ENCODE results near the gene SHTN1.

SHTN1 gene

DNA sequence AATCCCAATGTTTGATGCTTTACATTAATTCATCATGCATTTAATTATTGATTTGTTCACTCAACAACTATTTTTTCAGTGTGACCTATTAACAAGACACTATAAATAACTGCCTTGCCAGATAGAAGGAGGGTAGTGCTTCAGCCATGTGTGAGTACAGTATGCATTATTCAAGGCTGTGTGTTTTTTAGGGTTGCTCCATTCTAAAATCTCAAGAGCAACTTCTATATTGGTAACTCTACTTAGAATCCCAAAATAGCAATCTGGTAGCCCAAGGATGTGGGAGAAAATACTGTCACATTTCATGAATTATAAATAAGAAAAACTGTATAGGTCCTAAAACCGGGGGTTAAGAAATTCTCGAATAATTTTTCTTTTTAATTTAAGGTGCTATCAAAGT, 85.8 kb downstream of the SHTN1 start:
- no peak for DNase-seq (ENCODE audit: low read depth in 2 of 3, low spot score in 1 of 3)

DNA sequence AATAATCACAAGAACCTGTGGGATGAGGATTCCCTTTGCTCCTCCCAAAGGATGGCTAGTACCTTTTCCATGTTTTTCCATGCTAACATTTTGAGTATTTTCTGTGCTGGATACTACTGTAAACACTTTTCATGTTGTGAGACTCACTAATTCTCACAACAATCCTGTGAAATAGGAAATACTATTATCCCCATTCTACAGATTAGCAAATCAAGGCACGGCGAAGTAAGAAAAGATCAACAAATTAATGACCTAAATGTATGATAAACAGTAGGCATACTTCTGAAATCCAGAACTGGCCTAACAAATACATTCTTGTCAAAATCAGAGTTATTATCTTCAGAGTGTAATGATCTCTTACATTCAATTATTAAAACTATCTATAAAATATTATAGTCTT, 86.4 kb downstream of the SHTN1 start:
- no peak for DNase-seq (ENCODE audit: low read depth in 2 of 3, low spot score in 1 of 3)

DNA sequence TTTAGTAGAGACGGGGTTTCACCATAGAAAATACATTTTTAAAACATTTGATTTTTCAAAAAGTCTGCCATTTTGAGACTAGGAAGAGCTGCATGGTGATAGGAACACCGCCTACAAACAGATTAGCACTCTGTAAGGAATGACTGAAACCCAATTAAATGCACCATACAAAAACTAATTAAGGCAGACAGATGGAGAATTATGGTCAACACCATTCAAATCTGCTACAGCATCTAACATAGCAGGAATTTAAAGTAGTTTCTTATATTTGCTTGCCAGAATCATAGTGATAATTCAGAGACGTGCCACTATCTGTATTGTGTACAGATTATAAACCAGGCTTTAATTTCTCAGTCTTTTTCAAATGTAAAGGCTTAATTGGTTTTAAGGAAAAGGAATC, 87.5 kb downstream of the SHTN1 start:
- no peak for DNase-seq (ENCODE audit: low read depth in 2 of 3, low spot score in 1 of 3)

GRCh38 chr10:116915340-116915739, 89.6 kb downstream of the SHTN1 start:
- no peak for DNase-seq (ENCODE audit: low read depth in 2 of 3, low spot score in 1 of 3)

DNA sequence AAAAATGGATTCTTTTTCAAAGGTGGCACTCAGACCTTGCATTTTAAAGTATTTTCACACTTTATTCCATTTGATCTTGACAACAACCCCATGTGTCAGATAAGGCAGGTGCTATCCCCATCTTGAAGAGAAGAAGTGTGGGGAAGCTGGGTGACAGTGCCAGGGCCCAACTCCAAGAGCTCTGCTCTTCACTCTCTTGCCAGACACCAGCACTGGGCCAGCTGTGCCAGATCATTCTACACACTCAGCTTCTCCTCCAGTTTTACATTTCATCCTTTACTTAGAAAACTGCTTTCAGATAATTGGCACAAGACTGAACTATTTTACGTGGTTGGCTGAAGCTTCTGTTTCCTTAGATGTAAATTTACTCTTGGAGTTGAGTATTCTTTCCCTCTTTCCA, 91.3 kb downstream of the SHTN1 start:
- DNase-seq (ENCODE audit: low read depth in 2 of 3, low spot score in 1 of 3): no peak

DNA sequence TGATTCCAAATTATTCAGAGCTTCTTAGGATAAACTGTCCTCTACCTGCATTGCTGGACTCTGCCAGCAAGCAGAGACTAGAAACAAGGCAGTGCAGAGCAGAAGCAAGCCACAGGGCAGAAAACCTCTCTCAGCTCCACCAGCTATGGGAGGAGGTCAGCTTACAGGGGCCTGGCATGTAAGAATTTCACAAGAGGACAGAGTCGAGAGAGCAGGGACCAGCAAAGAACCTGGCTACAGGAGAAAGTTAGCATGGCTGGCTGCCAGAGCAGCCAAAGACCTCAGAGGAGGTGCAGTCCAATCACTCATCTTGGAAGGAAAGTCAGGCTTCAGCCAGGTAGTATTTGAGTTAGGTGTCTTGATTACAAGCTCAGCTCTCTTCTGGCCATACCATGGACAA, 92.8 kb downstream of the SHTN1 start:
- no peak for DNase-seq (ENCODE audit: low read depth in 2 of 3, low spot score in 1 of 3)

DNA sequence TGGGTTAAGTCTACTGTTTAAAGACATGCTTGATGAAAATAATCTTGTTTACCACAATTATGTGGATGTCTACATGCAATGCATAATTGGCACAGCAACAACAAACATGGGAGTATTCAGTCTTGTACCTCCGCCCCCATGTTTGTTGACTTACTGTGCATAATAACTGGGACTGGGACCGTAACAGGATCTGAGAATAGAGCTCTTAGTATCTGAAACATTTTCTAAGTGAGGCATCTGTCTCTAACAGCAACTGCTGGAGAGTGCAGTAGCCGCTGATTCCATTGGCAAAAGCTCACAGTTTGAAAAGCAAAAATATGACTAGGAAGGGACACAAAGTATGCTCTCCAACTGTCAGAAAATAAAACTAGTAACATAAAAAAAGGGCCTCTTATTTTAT, 94.1 kb downstream of the SHTN1 start:
- DNase-seq (ENCODE audit: low read depth in 2 of 3, low spot score in 1 of 3): no peak

DNA sequence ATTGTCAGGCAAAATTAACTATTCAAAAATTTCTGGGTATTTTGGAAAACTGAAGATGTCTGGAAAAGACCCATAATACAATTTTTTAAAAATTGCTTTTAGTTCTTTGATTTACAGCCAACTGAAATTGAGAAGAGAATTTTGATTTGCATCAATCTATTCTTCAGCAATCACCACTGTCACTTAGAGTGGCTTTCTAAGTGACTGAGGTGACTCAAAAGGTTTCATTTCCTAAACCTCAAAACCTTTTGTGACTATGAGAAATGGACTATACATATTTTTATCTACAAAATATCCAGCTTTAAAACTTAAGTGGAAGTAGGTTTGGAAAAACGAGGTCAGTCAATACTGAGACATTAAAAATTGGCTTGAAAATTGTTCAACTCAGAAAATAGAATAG, 95.7 kb downstream of the SHTN1 start:
- DNase-seq (ENCODE audit: low read depth in 2 of 3, low spot score in 1 of 3): no peak

DNA sequence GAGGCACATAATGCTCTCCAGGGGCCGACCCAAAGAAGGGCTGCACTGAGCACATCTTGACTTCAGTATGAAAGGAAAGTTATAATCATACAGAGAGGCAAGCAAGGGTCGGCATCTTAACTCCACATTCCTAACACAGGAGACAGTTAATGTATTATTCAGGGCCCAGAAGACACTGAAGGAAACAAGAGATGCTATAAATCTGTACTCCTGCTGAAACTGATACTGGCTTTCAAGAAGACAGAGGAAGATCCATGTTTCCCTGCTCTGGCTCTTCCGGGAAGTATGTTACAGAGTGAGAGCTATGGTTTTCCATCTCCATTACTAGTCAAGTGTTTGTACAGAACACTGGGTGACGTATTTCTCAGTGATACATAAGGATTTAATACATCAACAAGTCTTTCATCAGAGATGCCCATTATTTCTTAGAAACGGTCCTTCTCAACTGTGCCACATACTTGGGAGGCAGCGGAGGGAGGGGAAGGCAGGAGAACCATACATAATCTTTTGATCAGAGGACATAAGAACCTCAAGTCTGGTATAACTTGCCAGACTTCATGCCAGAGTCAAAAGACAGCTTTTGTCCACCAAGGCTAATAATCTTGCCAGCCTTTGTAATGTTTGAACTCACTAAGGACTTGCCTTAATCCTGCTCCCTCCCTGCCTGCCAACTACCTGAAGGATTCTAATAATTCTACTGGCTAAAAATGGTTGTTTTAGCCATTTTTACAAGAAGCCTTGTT, 97.6 kb downstream of the SHTN1 start:
- DNase-seq (ENCODE audit: low read depth in 2 of 3, low spot score in 1 of 3): no peak

DNA sequence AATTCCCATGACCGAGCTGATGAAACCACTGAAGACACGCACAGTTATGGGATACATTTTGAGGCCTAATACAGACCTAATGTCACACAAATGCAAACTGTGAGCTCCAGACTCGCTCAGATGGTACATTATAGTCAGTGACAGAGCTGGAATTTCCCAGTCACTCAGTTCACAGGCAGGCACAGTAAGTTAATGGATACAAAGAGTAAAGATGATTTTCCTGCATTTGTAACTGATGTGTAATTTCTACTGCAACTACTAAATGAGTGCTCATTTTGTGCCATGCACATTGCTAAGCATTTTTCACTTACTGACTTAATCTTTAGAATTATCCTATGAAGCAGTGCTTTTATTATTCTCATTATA, 99.2 kb downstream of the SHTN1 start:
- DNase-seq (ENCODE audit: low read depth in 2 of 3, low spot score in 1 of 3): no peak

GRCh38 chr10:116899626-116900025, 105.4 kb downstream of the SHTN1 start:
- DNase-seq (ENCODE audit: low read depth in 2 of 3, low spot score in 1 of 3): no peak

DNA sequence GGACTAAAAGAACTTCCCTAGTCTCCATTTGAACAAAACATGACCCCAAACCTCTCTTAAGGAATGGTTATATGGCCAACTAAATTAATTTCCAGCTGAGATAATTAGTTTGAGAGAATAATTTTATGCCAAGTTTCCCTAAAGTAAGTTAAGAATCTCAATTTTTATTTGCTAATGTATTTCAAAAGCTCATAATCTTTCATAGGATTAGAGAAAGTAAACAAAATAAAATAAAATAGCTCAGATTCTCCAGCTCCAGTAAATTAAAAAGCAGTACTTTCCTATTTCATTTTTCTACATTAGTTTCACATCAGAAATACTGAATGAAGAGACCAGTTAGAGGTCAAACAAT, 111.3 kb downstream of the SHTN1 start:
- DNase-seq (ENCODE audit: low read depth in 2 of 3, low spot score in 1 of 3): no peak

DNA sequence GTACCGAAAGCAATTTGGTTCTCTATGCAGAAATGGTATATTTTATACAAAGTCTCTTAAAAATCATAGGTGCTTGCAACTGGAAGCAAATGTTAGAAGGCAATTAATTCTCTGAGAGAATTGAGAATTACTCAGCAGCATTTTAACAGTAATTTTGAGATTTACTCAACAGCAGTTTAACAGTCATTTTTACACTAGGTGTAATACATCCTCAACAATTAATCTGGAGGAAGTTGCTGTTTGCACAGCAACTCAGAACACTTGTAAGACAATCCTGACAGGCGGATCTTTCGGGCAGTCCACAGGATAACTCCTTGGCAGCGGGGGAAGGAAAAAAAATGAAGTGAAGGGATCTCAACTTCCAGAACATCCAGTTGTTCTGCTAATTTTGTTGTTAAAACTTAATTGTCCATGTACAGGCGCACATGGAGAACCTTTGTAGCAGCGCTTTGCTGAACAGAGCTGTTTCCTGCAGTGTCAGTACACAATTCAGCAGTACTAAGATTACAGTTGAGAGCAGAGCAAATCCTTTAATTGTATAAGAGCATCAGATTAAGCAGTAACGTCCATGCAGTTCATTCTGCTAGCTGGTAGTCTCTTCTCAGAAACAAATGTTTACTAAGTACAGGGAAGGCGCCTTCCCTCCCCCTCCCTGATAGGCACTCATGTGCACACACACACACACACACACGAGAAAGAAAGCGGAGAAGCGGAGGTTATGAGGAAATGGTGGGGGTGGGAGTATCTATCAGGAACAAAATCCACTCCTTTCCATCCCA, 111.9 kb downstream of the SHTN1 start:
- no peak for DNase-seq (ENCODE audit: low read depth in 2 of 3, low spot score in 1 of 3)

- DNase-seq (ENCODE audit: low read depth in 2 of 3, low spot score in 1 of 3): no peak
Measured at GRCh38 chr10:116891208-116891607, 113.8 kb downstream of the SHTN1 start.

DNA sequence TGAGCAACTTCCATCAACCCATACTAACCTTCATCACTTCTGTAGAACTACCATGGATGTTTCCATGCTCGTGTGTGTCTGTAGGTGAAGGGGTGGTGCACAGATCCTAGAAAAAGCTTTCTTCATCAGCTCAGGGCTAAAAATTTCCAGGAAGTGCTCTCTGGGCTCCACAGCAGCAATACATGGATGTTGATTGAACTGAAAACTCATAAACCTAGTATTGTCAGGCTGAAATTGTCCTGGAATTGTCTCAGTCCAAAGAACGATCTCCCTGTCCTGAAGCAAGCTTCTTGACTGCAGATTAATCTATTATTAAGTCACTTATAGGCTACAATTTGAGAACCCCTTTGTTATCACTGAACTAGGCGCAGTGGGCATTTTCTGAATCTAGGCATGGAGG, 115.9 kb downstream of the SHTN1 start:
- no peak for DNase-seq (ENCODE audit: low read depth in 2 of 3, low spot score in 1 of 3)

GRCh38 chr10:116888380-116889055, 116.5 kb downstream of the SHTN1 start:
- no peak for DNase-seq (ENCODE audit: low read depth in 2 of 3, low spot score in 1 of 3)

DNA sequence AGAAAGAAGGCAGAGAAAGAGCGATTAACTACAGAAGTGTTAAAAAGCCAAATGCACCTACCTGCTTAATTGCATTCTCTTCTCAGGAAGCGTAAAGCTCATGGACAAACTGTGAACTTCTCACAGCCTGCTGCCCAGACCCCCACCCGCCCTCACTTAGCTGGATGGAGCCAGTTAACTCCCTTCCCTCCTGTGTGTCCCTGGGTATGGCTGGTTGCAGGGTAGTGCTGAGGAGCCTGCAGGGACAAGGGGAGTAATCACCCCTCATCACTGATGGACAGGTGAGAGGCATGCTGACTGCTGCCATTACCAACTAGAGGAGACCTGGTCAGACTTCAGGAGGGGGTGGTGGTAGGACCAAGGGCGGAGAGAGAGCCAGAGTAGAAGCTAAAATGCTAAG, 118.2 kb downstream of the SHTN1 start:
- no peak for DNase-seq (ENCODE audit: low read depth in 2 of 3, low spot score in 1 of 3)

DNA sequence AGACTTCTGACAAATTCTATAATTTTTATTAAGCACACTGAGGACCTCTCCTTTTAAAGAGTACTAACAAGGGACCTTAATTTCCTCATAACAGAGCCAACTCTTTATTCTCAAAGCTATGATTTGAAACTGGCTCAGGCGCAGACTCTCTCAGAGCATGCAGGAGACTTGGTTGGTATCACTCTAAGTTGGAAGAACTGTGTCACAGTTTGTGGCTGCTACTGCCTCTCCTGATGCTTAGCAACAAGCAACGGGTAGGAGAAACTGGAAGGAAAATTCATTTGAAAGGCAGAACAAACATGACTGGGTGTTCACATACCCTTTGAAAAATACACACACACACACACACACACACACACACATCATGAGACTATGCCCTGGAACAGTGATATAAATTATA, 122.3 kb downstream of the SHTN1 start:
- no peak for DNase-seq (ENCODE audit: low read depth in 2 of 3, low spot score in 1 of 3)

DNA sequence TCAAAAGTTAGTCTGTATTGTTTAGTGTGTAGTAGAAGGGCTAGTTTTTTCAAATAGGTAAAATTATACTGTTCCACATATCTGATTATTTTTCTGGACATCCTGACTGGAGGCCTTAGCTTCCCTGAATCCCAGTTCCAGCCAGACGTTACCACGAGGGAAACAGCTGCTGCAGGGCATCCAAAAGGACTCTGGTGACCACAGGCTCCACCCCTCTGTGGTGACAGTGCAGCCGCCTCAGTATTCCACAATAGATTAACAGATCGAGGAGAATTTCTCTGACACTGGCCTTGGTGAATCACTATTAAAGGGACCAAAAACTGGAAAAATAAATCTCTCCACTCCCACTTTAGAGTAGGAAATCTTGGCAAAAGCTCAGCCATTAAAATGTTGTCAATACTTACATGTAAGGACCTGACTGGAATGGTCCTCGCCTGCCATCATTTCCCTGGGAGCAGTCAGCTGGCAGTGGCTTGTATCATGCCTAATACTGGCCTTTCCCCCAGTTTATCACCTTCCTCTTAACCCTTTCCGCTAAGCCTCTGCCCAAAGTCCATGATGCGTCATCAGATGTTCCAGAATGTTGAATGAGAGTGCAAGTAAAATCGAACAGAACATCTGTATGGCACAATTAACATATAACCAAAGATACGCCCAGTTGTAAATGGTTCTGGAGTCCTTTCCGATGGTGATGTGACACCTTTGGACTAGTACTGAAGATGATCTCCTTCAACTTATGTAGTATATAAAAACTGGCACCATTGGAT, 124.1 kb downstream of the SHTN1 start:
- DNase-seq (ENCODE audit: low read depth in 2 of 3, low spot score in 1 of 3): no peak

DNA sequence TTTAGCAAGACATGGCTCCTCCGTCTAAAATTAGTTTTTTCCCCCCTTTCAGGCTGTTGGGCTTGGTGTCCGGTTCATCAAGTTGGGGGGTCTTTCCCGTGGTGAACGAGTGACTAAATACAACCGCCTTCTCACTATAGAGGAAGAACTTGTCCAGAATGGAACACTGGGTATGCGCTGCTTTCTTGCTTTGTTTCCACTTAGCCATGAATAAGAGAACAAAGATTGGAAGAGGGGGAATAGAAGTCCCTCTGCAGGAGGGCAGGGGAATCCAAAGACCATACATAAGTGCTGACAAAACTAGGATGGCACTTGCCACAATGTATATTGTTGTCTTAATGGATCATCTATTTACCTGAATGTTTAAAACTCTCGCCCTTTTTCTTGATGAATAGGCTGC, 125.2 kb downstream of the SHTN1 start:
- DNase-seq (ENCODE audit: low read depth in 2 of 3, low spot score in 1 of 3): no peak

DNA sequence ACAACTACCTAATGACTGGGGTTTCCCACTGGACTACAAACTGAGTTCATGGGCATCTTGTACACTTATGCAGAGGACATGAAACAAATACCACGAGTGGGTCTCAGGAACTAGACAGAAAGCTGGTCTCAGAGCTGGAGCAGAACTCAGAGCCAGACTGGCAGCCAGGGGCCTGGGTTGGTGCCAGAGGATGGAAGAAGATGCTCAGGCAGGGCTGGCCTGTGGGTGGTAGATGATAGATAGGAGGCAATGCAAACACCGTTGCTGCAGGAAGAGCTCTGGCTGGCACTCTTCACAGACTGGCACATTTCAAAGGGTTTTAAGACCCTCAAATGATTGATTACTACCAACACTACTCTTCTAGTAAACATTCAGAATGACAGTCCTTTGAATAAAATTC, 126.9 kb downstream of the SHTN1 start:
- DNase-seq (ENCODE audit: low read depth in 2 of 3, low spot score in 1 of 3): no peak

DNA sequence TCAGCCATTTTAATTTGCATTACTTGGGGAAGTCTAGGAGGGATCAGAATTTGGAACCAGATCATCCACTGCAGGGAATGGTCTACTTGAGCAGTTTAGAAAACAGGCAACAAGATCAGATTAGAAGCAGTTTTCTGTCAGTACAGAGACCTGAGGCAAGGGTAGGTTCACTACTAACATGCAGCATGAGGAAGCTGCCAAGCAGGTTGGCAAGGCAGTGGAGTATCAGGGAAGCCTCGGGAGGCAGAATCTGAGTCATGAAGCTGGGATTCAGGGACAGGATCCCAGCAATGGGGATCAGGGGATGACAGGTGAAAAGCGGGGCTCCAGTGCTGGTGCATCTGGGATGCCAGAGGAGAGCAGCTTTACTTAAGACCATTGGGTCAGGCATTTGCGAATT, 127.6 kb downstream of the SHTN1 start:
- no peak for DNase-seq (ENCODE audit: low read depth in 2 of 3, low spot score in 1 of 3)
